MM.1S (cell line): ENCODE results near the gene PACRG.

ENCODE experiments used
- EZH2 ChIP-seq: fragments of 300-600 bp; sonication (generic); optimal IDR thresholded peaks from 2 replicates; pipeline ENCODE3; 2017; ENCODE audit warnings: low read depth, mild to moderate bottlenecking, antibody characterized with exemption, low read length, mixed read lengths
- EZH2phosphoT487 ChIP-seq: fragments of 300-600 bp; sonication (generic); IDR thresholded peaks from 2 replicates; pipeline ENCODE4 v1.6.1; 2018; ENCODE audit warnings: antibody characterized with exemption, low read length
- TF ChIP-seq, protein P1 (sequence below): fragments of 300-600 bp; sonication (generic); IDR thresholded peaks from 2 replicates; pipeline ENCODE4 v1.5.1; 2016; ENCODE audit warnings: antibody characterized with exemption, low read length, mixed read lengths

DNA sequence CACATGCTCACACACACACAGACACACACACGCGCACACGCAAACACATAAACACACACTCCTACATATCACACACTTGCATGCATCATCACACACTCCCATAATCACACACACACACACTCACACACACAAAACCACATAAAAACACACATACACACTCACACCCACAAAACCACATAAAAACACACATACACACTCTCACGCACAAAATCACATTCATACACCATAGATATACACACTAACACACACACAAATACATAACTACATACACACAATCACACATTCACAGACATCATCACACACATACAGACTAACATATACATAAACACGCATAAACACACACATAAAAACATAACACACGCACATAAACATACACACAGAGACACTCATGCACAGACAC lies 629.0 kb downstream of the PACRG start:
- no peak for TF ChIP-seq EZH2
- TF ChIP-seq, protein P1, sequence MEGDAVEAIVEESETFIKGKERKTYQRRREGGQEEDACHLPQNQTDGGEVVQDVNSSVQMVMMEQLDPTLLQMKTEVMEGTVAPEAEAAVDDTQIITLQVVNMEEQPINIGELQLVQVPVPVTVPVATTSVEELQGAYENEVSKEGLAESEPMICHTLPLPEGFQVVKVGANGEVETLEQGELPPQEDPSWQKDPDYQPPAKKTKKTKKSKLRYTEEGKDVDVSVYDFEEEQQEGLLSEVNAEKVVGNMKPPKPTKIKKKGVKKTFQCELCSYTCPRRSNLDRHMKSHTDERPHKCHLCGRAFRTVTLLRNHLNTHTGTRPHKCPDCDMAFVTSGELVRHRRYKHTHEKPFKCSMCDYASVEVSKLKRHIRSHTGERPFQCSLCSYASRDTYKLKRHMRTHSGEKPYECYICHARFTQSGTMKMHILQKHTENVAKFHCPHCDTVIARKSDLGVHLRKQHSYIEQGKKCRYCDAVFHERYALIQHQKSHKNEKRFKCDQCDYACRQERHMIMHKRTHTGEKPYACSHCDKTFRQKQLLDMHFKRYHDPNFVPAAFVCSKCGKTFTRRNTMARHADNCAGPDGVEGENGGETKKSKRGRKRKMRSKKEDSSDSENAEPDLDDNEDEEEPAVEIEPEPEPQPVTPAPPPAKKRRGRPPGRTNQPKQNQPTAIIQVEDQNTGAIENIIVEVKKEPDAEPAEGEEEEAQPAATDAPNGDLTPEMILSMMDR, result no peak
- TF ChIP-seq EZH2phosphoT487, result no peak
